ENCODE measurements around the gene TRPV2.
A peak's percentile ranks its signal among the peaks of the same experiment; 100 is the strongest.

The TRPV2 gene

DNA sequence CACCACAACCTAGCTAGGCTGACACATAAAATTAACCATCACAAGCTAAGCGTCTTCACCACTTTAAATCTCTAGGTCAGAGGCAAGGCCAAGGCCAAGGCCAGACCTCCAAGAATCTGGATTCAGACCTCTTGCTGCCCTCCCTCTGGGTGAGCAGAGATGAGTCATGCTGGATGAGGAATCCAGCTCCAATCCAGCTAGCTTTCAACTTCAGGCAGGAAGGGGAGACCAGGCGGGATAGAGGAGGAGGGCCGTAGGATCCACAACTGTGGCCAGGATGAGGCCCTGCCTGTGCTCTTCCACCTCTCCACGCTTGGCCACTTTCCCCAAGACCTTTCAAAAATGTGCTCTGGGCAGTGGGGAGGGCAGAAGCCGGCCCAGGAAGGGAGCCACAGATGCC lies 61.9 kb downstream of the TRPV2 start:
- DNase-seq (ENCODE audit: low read depth, low spot score) = peak; percentile 55

DNA sequence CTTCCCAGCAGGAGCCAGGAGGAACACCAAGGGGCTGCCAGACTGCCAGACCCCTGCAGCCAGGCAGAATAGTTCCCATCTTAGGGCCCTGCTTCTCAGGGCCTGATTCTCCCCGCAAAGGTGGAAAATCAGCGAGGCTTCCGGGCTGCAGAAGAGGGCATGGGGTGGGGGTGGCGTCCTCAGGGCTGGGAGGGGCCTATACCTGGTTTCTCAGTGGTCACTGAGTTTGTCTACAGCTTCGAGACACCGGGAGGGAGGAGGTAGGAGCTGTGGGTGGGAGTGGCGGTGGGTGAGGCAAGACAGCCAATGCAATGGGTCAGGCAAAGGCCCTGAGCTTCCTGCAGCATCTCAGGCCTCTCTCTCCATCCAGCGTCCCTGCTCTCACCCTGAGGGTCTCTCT lies 62.3 kb downstream of the TRPV2 start:
- no peak for DNase-seq (ENCODE audit: low read depth, low spot score)

DNA sequence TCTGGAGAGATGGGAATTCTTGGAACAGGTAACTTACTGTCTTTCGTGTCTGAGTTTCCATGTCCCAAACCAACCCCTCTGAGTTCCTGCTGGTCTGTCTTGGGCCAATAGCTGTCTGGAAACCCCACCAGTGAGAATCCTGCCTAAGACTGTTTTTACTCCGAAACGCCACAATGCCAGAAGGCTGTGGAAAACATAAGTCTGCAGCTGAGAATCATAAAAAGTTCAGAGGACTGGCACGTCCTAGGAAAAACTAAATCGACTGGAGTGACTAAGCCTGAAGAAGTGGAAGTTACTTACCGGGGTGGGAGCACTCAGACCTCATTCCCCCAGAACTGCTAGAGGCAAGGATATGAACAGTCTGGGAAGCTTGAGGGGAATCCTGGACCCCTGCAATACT lies 63.3 kb downstream of the TRPV2 start:
- DNase-seq (ENCODE audit: low read depth, low spot score) = no peak

DNA sequence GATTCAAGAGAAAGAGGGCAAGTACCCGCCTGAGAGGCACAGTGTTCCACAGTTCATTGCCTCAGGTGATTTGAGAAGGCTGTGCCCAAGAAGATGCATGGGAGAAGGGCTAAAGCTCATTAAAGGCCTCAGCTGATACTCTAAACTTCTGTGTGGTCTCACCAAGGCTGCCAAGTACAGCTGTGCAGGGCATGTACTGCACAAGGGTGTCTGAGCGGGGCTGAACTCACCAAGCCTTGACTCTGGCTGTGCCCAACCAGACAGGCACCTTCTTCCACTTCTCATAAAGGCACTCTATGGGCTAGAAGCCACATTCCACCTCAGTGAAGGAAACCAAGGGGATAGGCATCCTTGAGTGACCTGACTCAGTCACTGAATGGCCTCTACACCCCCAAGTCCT lies 63.9 kb downstream of the TRPV2 start:
- no peak for DNase-seq (ENCODE audit: low read depth, low spot score)

DNA sequence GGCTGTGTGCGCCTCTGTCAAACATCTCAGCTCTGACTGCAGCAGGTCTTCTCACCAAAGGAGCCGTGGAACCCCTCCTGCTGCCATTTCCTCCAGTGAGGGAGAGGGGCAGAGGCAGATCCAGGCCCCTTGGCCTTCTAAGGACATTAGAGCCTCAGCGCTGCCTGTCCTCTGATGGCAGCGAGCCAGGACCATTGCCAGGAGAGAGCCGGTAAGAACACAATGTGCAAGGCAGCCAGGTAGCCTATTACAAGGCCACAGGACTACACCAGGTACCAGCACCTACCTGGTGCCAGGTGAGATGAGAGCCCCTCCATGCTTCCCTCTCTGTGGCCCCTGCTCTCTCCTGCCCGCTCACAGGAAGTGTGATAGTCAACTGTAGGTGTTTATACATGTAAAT lies 65.6 kb downstream of the TRPV2 start:
- no peak for DNase-seq (ENCODE audit: low read depth, low spot score)

GRCh38 chr17:16482253-16482652 lies 66.9 kb downstream of the TRPV2 start:
- no peak for DNase-seq (ENCODE audit: low read depth, low spot score)

DNA sequence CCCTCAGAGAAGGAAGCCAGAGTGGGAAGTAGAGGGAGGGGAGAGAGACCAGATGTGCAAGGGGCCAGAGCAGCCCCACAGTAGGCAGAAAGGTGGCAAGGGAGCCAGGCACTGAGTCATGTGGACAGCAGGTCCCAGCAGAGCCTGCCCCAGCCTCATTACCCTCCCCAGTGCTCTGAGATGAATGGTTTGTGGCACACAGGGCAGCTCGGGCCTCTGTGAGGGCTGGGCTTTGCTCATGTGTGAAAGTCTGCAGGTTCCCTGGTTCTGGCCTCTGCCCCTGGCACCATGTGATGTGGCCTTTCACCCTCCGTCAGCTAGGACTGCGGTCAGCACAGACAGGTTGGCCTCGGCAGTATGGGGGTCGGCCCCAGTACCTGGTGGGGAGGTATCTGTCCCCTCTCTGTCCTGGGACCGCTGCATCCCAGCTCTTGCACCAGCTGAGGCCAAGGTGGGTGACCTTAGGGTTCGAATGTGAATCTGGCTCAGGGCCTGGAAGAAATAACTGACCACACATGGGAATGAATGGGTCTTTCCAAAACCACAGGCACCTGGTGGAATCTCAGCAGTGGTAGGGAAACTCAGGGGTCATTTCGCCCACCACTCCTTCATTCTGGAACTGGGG lies 67.8 kb downstream of the TRPV2 start:
- no peak for DNase-seq (ENCODE audit: low read depth, low spot score)

DNA sequence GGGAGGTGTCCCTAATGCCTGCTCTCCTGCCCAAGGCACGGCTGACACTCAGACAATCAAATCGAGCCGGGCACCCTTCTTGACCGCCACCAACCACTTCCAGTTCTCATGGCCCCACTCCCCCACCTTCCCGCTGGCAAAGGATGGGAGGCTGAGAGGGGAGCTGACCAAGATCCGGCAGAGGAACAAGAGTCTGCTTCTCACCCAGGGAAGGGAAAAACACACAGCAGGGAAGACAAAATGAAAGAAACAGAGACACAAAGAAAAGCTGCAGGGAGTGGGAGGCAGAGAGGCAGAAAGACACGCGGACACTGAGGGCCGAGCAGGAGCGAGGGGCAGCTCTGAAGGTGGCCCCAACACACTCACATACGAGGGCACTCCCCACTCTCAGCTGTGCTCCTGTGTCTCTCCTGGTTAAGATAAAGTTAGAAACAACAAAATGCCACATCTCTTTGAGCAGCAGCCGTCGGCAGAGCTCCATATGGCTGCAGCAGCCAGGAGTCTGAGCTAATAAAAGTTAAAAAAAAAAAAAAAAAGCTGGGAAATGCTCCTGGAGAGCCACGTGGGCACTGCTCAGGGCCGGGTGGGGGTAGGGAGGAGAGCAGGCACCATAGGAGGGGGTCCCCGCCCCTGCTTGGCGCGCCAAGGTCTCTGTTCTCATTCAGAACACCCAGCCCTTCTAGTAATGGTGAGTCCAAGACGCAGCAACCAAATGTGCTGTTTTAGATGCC lies 69.2 kb downstream of the TRPV2 start:
- DNase-seq (ENCODE audit: low read depth, low spot score) = no peak
